ENCODE results near the gene PDHA2. TPM values are rescaled to one million over a fixed set of nuclear protein-coding genes. Genes with fewer than 3 reads are reported as not detected.
"Not testable (repeated sequence)": the region's sequence is repeated elsewhere in the genome, so short reads cannot be mapped to it uniquely, and the experiment has no call there.

PDHA2 gene
- total and polyA plus RNA-seq, 7 donors, result not detected

DNA sequence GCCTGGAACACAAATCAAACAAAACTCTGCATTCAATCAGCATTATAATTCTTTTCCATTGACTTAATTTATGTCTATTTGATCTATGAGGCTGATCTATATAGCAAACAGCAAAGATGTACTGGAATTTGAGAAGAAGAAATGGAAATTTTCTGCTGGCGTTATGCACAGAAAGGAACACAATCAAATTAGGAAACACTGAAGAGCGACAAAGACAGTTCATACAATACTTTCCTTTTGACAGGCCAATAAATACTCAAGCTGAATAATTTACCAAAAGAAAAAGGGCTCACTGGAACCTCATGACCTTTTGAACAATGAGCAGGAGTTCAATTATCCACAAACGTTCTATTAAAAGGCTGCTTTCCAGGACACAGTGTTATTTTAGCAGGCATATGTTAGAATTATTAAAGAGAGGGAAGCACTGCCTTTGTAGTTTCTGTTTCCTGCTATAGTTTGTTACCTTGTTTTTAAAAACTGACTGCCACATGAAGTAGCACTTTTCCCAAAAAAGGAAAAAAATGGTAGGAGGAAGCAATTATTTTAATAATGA, 8.1 kb downstream of the PDHA2 start:
- Histone ChIP-seq H3K9me3 (no peaks in the 10 kb centered on the region), H3K4me3 (no peak overlapping the region), H3K27me3 (no peaks in the 10 kb centered on the region), H3K36me3 (no peaks in the 10 kb centered on the region), H3K27ac (no peak overlapping the region), H3K4me1 (no peaks in the 10 kb centered on the region)
- intact Hi-C loops (cut with DNase I), result no loop called here
- WGBS, 2 donors, result 69 to 71% methylated on average over 3 of the region's 3 CpGs
- DNase-seq, result no peak
- TF ChIP-seq EP300 (IDR thresholded peaks at IDR 0.05) (no peak), CTCF (IDR thresholded peaks at IDR 0.05) (no peak), POLR2AphosphoS5 (IDR thresholded peaks at IDR 0.05) (no peak), POLR2A (IDR thresholded peaks at IDR 0.05) (no peak)

GRCh38 chr4:95850161-95850560, 10.3 kb downstream of the PDHA2 start:
- H3K36me3 ChIP-seq, result no peaks in the 10 kb centered on the region
- intact Hi-C loops (cut with DNase I), result no loop called here

GRCh38 chr4:95857761-95858160, 17.9 kb downstream of the PDHA2 start:
- intact Hi-C loops (cut with DNase I), result no loop called here
- WGBS, 2 donors, result 72 to 75% methylated on average over 1 of the region's 1 CpG

More at GRCh38 chr4:95850161-95850560, 10.3 kb downstream of the PDHA2 start:
- TF ChIP-seq CTCF (IDR thresholded peaks at IDR 0.05) (no peak), POLR2A (IDR thresholded peaks at IDR 0.05) (no peak), POLR2AphosphoS5 (IDR thresholded peaks at IDR 0.05) (no peak), EP300 (IDR thresholded peaks at IDR 0.05) (no peak)
- Histone ChIP-seq H3K4me3 (no peak overlapping the region), H3K4me1 (no peaks in the 10 kb centered on the region), H3K9me3 (no peaks in the 10 kb centered on the region), H3K27me3 (no peaks in the 10 kb centered on the region), H3K27ac (no peak overlapping the region)
- no peak for DNase-seq

DNA sequence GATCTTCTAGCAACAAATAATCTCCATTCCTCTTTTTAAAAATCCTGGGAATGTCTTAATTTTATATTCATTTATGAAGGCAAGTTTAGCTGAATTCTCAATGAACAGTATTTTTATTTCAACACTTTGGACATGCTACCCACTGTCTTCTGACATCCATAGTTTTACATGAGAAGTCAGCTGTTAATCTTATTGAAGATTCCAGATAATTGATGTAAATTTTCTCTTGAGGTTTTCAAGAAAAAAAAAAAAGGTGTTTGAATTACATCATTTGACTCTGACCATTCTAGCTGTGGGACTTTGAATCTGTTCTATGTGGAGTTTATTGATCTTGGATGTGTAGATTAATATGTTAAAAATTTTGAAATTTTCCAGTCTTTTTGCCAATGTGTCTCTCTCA, 28.0 kb downstream of the PDHA2 start:
- intact Hi-C loops (cut with DNase I), result no loop called here

More at GRCh38 chr4:95857761-95858160, 17.9 kb downstream of the PDHA2 start:
- Histone ChIP-seq H3K36me3 (no peaks in the 10 kb centered on the region), H3K9me3 (no peaks in the 10 kb centered on the region), H3K27me3 (no peaks in the 10 kb centered on the region), H3K4me3 (no peak overlapping the region), H3K4me1 (no peaks in the 10 kb centered on the region), H3K27ac (no peak overlapping the region)
- DNase-seq, result no peak
- TF ChIP-seq CTCF (IDR thresholded peaks at IDR 0.05), result no peak
- TF ChIP-seq EP300 (IDR thresholded peaks at IDR 0.05), result no peak
- no peak for TF ChIP-seq POLR2AphosphoS5 (IDR thresholded peaks at IDR 0.05)
- TF ChIP-seq POLR2A (IDR thresholded peaks at IDR 0.05), result no peak

DNA sequence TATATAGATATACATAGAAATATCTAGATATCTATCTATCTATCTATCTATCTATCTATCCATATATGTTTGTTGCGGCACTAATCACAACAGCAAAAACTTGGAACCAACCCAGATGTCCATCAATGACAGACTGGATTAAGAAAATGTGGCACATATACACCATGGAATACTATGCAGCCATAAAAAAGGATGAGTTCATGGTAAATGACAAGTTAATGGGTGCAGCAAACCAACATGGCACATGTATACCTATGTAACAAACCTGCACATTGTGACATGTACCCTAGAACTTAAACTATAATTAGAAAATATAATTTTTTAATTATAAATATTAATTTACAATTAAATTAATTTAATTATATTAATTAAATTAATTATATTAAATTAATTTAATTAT, 29.5 kb downstream of the PDHA2 start:
- H3K9me3 ChIP-seq; H3K27me3 ChIP-seq; H3K27ac ChIP-seq; H3K36me3 ChIP-seq; DNase-seq; intact Hi-C loops (cut with DNase I); H3K4me3 ChIP-seq; H3K4me1 ChIP-seq: not testable (repeated sequence)
- 97 to 98% methylated on average over 1 of the region's 1 CpG for WGBS, 2 donors

More for the DNA sequence above, 28.0 kb downstream of the PDHA2 start:
- DNase-seq, result no peak
- no peaks in the 10 kb centered on the region for H3K36me3 ChIP-seq
- H3K9me3 ChIP-seq, result peaks cover 0 to 8% (median 3%) of the 10 kb centered on the region in 4 donors
- no peak overlapping the region for H3K27ac ChIP-seq
- no peaks in the 10 kb centered on the region for H3K27me3 ChIP-seq
- H3K4me1 ChIP-seq, result no peaks in the 10 kb centered on the region
- no peak for TF ChIP-seq POLR2A (IDR thresholded peaks at IDR 0.05)
- no peak for TF ChIP-seq CTCF (IDR thresholded peaks at IDR 0.05)
- no peak overlapping the region for H3K4me3 ChIP-seq

Data from sigmoid colon (tissue), 7 donors.